Kidney capillary endothelial cell (primary cell): ENCODE results near the gene RNF150.
"Not testable (repeated sequence)": the region's sequence is repeated elsewhere in the genome, so short reads cannot be mapped to it uniquely, and the experiment has no call there.

ENCODE experiments used
- DNase-seq: peaks from one replicate; pipeline ENCODE4 v3.0.0-alpha.2; 2018; ENCODE audit warnings: low spot score

The RNF150 gene

GRCh38 chr4:141133146-141133998, at the start of gene RNF150:
RNF150 (minus strand) TSS chr4:141133469.
- peak; percentile 56 for DNase-seq

GRCh38 chr4:141180991-141181761, 47.9 kb upstream of the RNF150 start:
- no peak for DNase-seq

GRCh38 chr4:141179474-141180373, 46.5 kb upstream of the RNF150 start:
- no peak for DNase-seq

GRCh38 chr4:141177171-141177570, 43.9 kb upstream of the RNF150 start:
- DNase-seq: no peak

GRCh38 chr4:141174457-141174856, 41.2 kb upstream of the RNF150 start:
- no peak for DNase-seq

- DNase-seq: no peak
These were observed 37.4 kb upstream of the RNF150 start for GRCh38 chr4:141170671-141171070.

- no peak for DNase-seq
These were observed 36.1 kb upstream of the RNF150 start for GRCh38 chr4:141169391-141169790.

- DNase-seq: not testable (repeated sequence)
These were observed 31.7 kb upstream of the RNF150 start for GRCh38 chr4:141165001-141165400.

- no peak for DNase-seq
These were observed 25.8 kb upstream of the RNF150 start for GRCh38 chr4:141159027-141159426.

- DNase-seq: peak; percentile 30
These were observed 24.9 kb upstream of the RNF150 start for GRCh38 chr4:141158219-141158618.

- no peak for DNase-seq
These were observed 22.3 kb upstream of the RNF150 start for GRCh38 chr4:141155586-141155985.

GRCh38 chr4:141154725-141155124, 21.5 kb upstream of the RNF150 start:
- DNase-seq: no peak

GRCh38 chr4:141153751-141154510, 20.7 kb upstream of the RNF150 start:
- no peak for DNase-seq

GRCh38 chr4:141144207-141144606, 10.9 kb upstream of the RNF150 start:
- no peak for DNase-seq

GRCh38 chr4:141142423-141142822, 9.2 kb upstream of the RNF150 start:
- DNase-seq: no peak

- DNase-seq: no peak
These were observed 7.3 kb upstream of the RNF150 start for GRCh38 chr4:141140391-141141200.

GRCh38 chr4:141133999-141134995, 1.0 kb upstream of the RNF150 start:
- no peak for DNase-seq

- DNase-seq: peak; percentile 22
These were observed 542 bp downstream of the RNF150 start for GRCh38 chr4:141132709-141133145.

- DNase-seq: no peak
These were observed 1.1 kb downstream of the RNF150 start for GRCh38 chr4:141132072-141132708.
